Uterus (tissue), 2 donors: ENCODE results near the gene KCNH4.
"Not testable (repeated sequence)": the region's sequence is repeated elsewhere in the genome, so short reads cannot be mapped to it uniquely, and the experiment has no call there.

Experiments used
- CTCF ChIP-seq, 4 experiments: fragments of 200-600 bp in 2 of 4; fragments of 450-650 bp in 2 of 4; sonication (generic) in 2 of 4; IDR thresholded peaks; one replicate each; pipeline ENCODE4 v1.5.1; 2016 to 2019; ENCODE audit warnings: antibody characterized with exemption in 4 of 4, mild to moderate bottlenecking in 2 of 4, moderate library complexity in 1 of 4
- POLR2A ChIP-seq, 2 donors: fragments of 450-650 bp; IDR thresholded peaks; one replicate each; pipeline ENCODE4 v1.6.1; 2016; ENCODE audit warnings: antibody characterized with exemption in 2 of 2, mild to moderate bottlenecking in 1 of 2, moderate library complexity in 1 of 2

DNA sequence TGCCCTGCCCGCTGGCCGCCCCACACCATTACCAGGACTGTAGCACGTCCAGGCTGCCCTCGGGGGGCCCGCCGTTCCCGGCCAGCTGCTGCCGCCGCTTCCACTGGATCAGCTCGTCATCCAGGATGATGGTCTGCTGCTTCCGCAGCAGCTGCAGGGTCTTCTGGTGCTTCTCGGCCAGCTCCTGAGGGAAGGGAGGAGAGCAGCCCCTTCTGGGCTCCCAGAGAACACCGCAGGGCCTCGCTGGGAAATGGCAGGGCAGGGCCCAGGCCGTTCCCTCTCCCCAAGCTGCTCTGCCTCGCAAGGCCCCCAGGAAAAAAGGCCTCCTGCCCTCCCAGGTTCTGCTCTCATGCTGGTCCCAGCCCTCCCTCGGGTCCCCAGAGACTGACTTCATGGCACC, 38.3 kb upstream of the KCNH4 start:
- TF ChIP-seq CTCF, POLR2A (IDR thresholded peaks at IDR 0.05): not testable (repeated sequence)
